IMR-90 (cell line): ENCODE data around the gene SCN10A. TPM values are rescaled to one million over a fixed set of nuclear protein-coding genes. Genes with fewer than 3 reads are reported as not detected.

Experiments
- CTCF ChIP-seq: conservative IDR thresholded peaks from 2 replicates; pipeline ENCODE4 v1.5.1; 2012; ENCODE audit warnings: mild to moderate bottlenecking, low read depth, low read length, improper control_type of control experiment
- MAFK ChIP-seq: IDR thresholded peaks from 2 replicates; pipeline ENCODE4 v1.6.1; 2012; ENCODE audit warnings: low read depth, low read length, improper control_type of control experiment
- MAZ ChIP-seq: IDR thresholded peaks from 2 replicates; pipeline ENCODE4 v1.6.1; 2012; ENCODE audit warnings: low read depth, mild to moderate bottlenecking, low read length, improper control_type of control experiment, moderate library complexity, borderline replicate concordance
- POLR2A ChIP-seq: IDR thresholded peaks from 2 replicates; pipeline ENCODE4 v1.6.1; 2012; ENCODE audit warnings: mild to moderate bottlenecking, low read depth, low read length
- SMC3 ChIP-seq: fragments of 150-350 bp; IDR thresholded peaks from 2 replicates; pipeline ENCODE4 v1.6.1; 2016; ENCODE audit warnings: low read depth, mild to moderate bottlenecking, antibody characterized with exemption, low read length, moderate library complexity
- polyA plus RNA-seq, 3 experiments: library from polyadenylated mRNA; depleted of rRNA; stranded (reverse); fragments of >200 nt; gene quantifications; 2 replicates each; pipeline ENCODE4 v1.2.3, GENCODE V29; 2012; ENCODE audit warnings: low replicate concordance in 1 of 3
- total RNA-seq: library from RNA; depleted of rRNA; stranded (reverse); fragments of >200 nt; gene quantifications from 2 replicates; pipeline ENCODE4 v1.2.3, GENCODE V29; 2012

Gene SCN10A
- total and polyA plus RNA-seq, 2 of the 4 experiments (the other 2 are of a cell fraction) = not detected

- TF ChIP-seq MAFK (no peak), CTCF (no peak), SMC3 (no peak), POLR2A (no peak), MAZ (no peak)
Measured at GRCh38 chr3:38717355-38718240, 98.4 kb downstream of the SCN10A start (continued).
